GM19035 (cell line): ENCODE measurements around the gene BTBD2.
"Not testable (repeated sequence)": the region's sequence is repeated elsewhere in the genome, so short reads cannot be mapped to it uniquely, and the experiment has no call there.

Source experiments
- ATAC-seq: cut with Tn5 transposase; IDR thresholded peaks from one replicate; pipeline ENCODE4 v1.9.1; 2021; ENCODE audit not compliant: unreplicated experiment

The BTBD2 gene

DNA sequence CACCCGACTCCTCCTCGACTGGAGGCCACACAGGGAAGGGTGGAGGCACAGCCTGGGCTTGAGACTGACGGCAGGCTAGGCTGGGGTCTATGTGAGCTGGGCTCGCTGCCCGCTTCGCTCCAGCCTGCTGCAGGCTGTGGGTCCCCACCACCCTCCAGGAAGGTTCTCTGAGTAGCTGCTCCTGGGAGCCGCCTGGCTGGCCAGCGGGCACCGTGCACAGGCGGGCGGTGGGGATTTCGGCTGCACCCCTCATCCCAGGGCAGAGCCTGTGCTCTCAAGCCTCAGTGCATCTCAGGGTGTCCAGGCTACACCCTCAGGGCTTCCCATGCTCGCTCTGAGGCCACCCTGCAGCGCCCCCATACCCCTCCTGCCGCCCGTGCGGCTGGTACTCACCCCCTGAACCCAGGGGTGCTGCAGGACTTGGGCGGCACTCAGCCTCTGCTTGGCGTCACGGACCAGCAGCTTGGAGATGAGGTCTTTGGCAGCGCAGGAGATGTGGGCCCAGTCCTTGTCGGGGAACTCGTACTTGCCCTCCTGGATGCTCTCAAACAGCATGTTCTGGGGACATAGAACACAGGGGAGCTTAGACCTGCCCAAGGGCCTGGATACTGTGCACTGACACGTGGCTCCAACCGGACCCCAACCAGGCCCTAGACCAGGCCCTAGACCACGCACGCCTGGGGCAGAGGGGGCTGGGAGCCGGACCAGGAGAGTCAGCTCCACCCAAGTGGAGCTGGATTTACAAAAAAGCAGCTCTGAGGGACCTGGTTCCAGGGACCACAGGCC lies 25.3 kb upstream of the BTBD2 start:
- ATAC-seq: no peak

DNA sequence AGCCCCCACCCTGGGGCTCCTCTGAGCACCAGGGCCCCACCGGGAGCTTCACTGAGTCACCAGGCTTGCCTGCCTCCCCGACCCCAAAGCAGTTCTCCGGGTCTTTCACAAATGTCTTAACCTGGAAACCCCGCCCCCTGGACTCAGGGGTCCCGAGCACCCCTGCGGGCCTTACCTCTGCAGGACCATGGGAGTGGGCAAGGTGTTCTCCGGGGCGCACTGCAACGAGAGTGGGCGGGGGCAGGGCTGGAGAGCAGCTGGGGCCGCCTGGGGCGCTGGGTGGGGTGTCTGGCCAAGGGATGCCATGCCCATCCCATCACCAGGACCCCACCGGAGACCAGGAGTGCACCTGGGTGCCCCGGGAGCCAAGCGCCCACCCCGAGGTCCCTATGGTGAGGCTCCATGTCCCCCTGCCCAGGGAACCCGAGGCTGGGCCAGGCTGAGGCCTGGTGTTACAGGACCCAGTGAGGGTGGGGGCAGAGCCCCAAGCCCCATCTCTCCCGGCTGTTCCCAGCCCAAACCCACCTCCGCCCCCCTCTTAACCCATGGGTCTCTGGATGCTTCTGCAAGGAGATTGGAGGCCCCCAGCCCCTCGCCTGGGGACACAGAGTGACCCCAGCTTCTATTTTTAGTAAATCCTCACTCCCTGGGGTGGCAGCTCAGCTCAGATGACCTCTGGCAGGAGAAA lies 24.6 kb upstream of the BTBD2 start:
- ATAC-seq: no peak

DNA sequence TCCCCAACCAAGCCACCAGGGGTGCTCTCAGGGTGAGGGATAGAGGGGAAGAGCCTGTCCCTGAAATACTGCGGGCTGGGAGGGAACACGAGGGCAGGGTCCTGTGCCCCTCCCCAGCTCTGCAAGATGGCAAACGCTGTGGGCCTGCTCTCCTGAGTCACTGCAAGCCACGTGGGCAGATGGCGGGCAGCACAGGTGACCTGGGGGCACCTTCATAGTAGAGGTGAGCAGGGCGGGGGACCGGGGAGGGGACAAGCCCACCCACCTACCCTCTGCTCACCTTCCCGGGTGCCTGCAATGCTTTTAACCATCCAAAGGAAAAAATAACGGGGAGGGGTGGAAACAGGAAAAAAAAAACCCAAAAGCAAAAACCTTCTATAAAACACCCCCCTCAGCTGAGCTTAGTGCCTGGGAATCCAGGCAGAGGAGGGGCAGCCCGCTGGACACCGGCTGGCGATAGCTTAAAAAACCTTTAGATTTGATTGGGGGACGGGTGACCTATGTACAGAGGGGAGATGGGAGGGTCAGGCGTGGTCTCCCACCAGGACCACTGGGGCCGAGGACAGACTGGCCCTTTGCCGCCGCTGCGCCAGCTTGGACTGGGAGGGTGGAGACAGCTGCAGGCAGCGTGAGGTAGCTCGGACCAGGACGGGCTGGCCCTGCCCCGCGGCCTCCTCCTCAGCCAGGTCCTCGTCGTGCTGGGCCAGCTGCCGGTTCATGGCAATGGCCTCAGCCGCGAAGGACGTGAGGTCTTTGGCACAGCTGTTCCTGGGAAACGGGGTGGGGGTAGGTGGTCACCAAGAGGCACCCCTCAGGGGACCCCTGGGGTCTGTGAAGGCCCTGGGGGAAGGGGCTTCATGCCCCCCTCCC lies 23.8 kb upstream of the BTBD2 start:
- ATAC-seq: no peak

DNA sequence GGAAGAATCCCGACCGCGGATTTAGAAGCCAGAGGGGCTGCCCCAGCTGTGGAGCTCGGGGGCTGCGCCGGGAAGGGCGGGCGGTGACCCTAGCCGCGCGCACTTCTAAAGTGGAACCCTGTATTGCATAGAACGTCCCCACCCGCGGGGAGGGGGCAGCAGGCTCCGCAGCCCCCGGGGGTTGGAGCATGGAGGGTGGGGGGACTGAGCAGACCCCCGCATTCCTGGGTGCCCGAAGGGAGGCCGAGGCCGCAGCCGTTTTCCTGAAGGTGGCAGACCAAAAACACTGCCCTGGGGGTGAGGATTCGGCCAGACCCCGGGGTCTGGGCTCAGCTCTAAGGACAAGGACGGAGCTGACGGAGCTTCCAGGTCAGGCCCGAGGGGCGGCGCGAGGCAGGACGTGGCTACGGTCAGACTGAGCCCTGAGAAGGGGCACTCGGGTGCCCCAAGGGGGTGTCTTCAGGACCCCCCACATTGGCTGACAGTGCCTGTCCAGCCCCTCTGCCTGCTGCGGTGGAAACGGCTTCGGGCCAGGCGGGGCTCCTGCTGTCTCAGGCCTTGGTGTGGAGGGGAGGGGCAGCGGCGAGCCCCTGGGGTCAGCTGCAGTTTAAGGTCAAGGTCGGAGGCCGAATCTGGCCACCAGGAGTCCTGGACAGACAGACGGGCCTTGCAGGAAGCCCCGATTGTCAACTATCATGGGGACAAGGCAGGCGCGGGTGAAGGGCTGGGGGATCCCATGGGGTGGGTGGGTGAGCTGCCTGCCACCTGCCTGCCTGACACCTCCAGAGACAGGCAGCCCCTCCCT lies 23.0 kb upstream of the BTBD2 start:
- no peak for ATAC-seq

DNA sequence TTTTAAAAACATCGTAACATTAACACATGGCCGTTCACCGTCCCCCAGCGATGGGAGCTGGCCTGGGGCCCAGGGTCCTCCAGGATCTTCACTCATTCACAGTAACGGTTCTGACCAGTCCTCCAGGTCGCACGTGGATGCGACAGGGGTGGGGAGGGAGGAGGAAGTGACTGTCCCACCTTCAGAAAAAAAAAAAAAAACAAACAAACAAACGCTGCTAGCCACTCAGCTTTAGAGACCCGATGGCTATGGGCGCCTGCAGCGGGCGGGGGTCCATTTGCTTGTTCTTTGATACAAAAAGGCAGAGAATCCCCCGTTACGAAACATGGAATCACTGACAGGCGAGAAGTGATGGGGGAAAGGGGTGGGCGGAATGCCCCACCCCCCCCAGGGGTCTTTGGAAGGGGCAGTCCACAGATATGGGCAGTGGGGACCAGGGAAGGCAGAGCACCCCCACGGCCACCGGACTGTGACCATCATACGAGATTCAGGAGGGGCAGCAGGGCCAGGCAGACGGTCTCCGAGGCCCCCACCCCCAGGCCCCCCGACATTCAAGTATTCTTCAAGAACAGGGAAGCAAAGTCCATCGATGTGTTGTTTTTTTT lies 22.2 kb upstream of the BTBD2 start:
- no peak for ATAC-seq

DNA sequence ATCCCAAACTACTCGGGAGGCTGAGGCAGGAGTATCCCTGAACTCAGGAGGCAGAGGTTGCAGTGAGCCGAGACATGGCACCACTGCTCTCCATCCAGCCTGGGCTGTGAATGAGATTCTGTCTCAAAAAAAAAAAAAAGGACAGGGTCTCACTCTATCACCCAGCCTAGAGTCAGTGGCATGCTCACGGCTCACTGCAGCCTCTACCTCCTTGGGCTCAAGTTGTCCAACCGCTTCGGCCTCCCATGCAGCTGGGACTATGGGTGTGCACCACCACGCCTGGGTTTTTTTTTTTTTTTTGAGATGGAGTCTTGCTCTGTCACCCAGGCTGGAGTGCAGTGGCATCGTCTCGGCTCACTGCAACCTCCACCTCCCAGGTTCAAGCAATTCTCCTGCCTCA lies 20.9 kb upstream of the BTBD2 start:
- ATAC-seq: no peak

DNA sequence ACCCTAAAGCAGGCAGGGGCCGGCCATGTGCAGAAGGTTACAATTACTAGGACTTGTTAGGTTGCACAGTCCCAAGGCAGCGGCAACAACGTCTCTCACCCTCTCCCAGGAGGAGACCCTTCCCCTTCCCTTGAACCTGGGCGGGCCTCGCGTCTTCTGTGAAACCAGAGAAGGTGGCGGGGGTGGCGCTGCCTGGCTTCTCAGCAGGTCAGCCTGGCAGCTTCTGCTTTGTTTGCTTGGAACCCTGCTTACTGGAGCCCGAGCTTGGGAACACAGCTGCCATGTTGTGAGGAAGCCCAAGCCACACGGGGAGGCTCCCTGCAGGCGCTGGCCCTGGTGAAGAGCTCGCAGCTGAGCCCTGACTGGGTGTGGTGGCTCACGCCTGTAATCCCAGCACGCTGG lies 20.1 kb upstream of the BTBD2 start:
- ATAC-seq: no peak

DNA sequence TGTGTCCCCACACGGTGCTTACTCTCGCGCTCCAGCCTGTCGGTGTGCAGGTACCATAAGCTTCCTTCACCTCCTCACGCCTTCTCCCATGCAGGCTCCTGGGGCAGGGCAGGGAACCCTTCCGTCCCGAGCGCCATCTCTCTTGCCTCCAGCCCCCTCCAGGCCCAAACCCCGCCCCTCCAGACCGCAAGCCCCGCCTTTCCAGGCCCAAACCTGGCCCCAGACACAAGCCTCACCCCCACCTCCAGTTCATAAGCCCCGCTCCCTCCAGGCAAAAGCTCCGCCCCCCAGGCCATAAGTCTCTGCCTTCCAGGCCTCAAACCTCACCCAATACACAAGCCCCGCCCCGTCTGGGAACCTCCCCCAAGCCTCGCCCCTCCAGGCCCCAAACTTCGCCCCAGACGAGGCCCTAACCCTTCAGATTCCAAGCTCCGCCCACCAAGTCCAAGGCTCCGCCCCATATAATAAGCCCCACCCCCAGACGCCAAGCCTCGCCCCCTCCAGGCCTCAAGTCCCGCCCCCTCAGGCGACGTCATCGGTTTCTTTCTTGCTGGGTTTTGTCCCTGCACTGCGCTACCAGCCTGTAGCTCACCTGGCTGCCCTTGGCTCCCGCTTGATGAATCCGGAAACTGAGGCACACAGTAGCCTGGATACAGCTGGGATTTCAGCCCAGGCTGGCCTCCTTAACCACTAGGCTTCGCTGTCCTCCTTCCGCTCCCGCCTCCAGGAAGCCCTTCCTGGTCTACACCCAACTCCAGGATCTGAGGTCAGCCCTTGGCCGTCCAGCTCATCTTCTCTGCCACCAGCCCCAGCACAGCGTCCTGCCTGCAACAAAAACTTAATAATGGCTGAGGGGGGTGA lies 19.4 kb upstream of the BTBD2 start:
- ATAC-seq: no peak

DNA sequence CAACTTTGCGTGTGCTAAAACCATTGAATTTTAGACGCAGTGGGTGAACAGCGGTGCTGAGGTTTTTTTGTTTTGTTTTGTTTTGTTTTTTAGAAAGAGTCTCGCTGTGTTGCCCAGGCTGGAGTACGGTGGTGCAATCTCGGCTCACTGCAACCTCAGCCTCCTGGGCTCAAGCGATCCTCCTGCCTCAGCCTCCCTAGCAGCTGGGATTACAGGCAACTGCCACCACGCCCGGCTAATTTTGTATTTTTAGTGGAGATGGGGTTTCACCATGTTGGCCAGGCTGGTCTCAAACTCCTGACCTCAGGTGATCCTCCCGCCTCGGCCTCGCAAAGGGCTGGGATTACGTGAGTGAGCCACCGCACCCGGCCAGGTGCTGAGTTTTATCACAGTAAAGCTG lies 18.7 kb upstream of the BTBD2 start:
- ATAC-seq: not testable (repeated sequence)

DNA sequence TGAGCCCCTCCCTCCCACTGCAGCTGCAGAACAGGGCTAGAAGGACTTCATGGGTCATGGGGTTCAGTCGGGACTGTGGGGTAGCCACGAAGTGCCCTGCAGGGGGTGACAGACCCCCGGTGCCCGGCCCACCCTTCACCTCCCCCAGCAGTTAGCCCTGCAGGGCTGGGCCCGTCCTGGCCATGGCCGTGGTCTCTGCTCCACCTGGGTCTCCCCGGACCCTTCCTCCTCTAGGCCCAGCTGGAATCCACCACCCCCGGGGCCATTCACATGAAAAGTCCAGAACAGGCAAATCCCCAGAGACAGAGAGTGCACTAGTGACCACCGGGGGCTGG lies 18.3 kb upstream of the BTBD2 start:
- ATAC-seq: no peak

DNA sequence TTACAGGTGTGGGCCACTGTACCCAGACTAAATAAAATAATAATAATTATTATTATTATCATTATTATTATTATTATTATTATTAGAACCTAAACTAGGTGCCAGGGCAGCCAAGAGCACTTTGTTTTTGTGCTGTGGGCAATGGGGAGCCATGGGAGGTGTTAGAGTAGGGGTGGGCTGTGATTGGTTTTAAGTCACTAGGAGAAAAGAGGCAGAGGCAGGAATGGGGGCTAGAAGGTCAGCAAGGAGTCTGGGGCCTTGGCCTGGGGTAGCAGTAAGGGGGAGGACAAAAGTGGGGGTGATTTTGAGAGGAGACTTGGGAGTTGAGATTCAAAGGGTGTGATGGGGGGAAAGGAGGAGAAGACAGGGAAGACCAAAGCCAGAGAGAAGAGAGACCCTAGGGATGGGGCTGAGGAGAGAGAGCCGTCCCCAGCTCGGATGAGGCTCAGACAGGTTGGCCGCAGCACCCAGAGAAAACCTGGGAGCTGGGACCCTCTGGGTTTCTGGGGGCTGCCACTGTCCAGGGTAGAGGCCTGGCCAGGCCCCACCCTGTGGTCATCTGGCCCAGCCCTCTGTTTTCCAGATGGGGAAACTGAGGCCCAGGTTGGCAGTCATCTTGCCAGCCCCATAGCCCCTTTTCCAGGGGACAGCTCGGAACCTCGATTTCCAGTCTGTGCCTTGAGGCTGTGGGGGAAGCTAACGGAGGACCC lies 17.8 kb upstream of the BTBD2 start:
- no peak for ATAC-seq

DNA sequence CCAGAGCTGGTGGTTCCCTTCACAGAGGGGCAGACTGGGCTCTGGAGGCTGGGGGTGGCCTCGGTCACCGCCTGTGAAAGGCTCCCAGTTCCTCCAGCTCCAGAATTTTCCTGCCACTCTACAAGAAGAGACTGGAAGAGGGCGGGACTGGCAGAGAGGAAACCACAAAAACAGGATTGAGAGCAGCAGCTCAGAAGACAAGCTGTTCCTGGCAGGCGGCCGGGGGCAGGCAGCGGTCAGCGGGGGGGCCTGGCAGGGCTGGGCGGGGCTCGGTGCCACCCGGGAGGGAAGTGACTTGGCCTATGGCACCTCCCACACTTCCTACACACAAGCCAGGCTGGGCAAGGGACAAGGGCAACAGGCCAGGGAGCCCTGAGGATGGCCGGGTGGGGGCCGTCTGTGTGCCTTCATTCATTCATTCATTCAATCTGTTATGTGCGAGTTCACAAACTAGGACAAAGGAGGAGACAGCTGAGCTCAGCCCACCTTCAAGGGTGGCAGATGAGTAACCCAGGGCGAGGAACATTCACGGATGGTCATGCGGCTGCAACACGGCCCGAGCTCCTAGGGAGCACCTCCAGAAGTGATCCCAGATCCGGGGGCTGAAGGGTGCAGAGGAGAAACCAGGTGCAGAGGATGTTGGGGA lies 16.9 kb upstream of the BTBD2 start:
- ATAC-seq: no peak

DNA sequence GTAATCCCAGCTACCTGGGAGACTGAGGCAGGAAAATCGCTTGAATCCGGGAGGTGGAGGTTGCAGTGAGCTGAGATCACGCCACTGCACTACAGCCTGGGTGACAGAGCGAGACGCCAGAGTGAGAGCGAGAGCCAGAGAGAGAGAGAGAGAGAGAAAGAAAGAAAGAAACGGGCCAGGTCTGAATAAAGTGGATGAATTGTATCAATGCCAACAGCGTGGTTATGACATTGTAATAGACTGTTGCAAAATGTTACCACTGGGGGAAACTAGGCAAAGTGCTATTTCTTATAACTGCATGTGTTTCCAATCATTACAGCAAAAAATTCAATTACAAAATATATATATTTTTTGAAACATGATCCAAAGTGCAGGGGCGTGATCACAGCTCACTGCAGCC lies 11.8 kb upstream of the BTBD2 start:
- ATAC-seq: no peak

DNA sequence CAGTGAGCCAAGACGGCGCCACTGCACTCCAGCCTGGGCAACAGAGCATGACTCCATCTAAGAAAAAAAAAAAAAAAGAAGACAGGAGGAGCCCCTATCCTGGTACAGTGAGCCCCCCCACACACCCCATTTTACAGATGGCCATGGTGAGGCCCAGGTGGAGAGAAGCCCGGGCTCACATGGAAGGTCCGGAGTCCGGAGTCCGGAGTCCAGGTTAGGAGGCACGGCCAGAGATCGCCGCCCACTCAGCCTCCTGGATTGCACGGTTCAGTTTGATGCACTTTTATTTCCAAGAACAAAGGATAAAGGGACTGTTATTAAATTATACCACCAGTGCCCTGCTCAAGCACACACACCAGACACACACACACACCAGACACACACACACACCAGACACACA lies 11.3 kb upstream of the BTBD2 start:
- ATAC-seq: no peak

DNA sequence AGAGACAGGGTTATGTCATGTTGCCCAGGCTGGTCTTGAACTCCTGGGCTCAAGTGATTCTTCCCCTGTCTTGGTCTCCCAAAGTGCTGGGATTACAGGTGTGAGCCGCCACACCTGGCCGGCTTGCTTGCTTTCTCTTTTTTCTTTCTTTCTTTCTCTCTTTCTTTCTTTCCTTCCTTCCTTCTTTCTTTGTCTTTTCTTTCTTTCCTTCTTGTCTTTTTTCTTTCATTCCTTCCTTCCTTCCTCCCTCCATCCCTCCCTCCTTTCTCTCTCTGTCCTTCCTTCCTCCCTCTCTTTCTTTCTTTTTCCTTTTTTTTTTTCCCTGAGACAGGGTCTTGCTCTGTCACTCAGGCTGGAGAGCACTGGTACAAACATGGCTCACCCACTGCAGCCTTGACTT lies 6.8 kb upstream of the BTBD2 start:
- no peak for ATAC-seq

DNA sequence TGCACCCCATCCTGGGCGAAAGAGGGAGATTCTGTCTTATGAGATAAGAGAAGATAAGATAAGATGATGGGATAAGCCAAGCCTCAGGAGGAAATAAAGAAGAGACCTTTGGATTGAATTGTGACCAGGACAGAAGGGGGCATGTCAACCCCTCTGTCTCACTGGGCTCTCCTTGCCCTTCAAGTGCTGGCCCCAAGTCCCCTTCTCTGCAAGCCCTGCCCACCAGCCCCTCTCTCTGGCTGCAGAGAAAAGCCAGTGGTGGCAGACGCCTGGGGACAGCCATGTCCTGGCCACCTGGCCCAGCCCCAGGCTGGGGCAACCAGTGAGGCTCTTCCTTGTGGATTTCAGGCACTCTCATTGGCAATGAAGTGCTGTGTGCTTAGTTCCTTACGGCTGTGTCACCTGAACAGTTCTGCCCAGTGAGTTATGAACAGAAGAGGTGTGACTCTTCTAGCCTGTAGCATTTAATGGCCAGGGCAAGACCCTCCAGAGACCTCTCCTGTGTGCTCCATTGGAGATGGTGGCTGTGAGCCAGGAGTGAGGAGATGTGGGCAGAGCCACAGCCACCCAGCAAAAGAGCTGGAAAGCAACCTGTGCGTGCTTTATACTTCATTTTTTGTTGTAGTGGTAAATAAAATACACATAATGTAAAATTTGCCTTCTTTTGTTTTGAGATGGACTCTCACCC lies 6.1 kb upstream of the BTBD2 start:
- no peak for ATAC-seq

DNA sequence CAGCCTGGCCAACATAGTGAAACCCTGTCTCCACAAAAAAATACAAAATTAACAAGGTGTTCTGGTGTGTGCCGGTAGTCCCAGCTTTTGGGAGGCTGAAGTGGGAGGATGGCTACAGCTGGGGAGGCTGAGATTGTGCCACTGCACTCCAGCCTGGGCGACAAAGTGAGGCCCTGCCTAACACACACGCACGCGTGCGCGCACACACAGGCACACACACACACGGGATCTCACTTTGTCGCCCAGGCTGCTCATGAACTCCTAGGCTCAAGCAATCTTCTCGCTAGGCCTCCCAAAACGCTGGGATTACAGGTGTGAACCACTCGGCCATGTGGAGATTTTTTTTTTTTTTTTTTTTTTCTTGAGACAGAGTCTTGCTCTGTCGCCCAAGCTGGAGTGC lies 3.2 kb upstream of the BTBD2 start:
- no peak for ATAC-seq
